Fibroblast of skin of abdomen (primary cell): ENCODE data around the gene LTBR.
"Not testable (repeated sequence)": the region's sequence is repeated elsewhere in the genome, so short reads cannot be mapped to it uniquely, and the experiment has no call there.

Experiments
- DNase-seq: peaks from one replicate; pipeline ENCODE4 v3.0.0-alpha.2; 2013

Gene LTBR

DNA sequence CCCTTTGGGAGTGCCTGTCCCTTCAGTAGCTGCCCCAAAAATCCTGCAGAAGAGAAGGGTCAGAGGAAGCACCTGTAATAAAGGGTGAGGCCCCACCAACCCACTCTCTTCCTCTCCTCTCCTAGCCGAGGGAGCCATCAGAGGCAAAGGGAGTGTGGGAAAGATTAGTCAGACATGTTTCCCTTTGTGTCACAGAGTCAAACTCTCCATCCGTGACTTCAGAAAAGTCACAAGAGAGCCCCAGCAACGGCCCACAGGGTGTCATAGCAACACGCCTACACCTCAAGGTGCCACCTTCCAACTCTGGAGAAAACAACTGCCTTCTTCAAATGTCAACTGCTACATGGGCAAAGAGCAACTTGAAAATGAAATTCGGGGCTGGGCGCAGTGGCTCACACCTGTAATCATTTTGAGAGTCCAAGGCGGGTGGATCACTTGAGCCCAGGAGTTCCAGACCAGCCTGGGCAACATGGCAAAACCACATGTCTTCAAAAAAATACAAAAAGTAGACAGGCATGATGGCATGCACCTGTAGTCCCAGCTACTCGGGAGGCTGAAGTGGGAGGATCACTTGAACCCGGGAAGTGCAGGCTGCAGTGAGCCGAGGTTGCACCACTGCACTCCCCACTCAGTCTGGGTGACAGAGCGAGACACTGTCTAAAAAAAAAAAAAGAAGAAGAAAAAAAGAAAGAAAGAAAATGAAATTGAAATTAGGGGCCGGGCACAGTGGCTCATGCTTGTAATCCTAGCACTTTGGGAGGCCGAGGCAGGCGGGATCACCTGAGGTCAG is 43.1 kb downstream of the LTBR start:
- DNase-seq, result no peak

DNA sequence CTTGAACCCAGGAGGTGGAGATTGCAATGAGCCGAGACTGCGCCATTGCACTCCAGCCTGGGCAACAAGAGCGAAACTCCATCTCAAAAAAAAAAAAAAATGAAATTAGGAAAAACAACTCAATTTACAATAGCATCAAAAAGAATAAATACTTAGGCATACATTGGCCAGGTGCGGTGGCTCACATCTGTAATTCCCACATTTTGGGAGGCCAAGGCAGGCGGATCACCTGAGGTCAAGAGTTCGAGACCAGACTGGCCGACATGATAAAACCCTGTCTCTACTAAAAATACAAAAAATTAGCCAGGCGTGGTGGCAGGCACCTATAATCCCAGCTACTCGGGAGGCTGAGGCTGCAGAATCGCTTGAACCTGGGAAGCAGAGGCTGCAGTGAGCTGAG is 43.8 kb downstream of the LTBR start:
- not testable (repeated sequence) for DNase-seq

DNA sequence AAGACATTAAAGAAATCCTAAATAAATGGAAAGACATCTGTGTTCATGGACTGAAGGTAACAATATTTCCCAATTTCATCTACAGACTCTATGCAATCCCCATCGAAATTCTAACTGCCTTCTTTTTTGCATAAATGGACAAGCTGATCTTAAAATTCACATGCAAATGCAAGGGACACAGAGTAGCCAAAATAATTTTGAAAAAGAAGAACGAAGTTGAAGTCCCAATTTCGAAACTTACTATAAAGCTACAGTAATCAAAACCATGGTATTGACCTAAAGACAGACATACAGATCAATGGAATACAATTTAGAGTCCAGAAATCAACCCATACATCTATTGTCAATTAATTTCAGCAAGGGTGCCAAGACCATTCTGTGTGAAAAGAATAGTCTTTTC is 44.4 kb downstream of the LTBR start:
- no peak for DNase-seq

DNA sequence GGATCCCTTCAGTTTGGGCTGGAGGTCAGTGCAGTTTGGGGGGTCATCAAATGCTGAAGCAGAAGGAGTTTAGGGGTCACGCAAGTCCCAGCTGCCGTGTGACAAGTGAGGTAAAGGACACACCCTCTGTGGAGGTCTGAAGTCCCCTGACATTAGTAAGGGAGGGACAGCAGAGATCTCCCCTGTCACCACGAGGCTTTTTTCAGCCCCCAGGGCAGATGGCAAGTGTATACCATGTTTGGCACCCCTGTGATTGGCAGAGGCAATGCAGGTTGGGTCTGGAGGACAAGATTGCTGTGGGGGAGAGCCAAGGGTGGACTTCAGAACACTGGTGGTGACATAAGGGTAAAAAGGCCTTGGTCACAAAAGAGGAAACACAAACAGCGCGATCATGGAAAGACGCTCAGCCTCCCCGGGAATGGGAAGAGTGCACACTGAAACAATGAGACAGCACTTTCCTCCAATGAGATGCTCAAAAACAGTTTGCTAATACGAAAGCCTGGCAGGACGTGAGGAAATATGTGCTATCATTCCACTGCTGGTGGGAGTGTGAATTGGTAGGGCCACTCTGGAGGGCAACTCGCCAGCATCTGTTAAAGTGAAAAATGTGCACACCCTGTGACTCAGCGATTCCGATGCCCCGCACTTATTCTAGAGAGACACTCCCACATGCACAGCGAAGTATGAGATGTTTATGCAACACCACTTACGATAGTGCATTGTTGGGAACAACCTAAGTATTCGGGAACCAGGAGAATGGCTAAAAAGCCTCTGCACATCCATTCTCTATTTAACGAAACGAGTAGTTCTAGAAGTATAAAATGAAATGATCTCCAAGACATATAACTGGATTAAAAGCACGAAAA is 46.4 kb downstream of the LTBR start:
- DNase-seq, result peak; percentile 91

DNA sequence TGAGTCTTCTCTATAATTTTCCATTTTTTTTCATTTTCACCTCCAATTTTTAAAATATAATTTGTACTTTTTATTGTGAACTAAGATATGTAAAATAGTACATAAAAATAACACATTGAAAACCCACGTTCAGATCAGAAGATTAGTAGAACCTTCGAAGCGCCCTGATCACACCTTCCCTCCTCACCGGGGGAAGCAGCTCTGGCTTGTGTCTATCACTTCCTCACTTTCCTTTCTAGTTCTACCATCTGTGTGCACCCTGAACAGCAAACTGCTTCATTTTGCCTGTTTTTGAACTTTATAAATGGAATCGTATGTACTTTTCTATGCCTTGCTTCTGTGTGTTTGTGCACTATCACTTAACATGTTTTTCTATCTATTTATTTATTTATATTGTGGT is 49.0 kb downstream of the LTBR start:
- no peak for DNase-seq

DNA sequence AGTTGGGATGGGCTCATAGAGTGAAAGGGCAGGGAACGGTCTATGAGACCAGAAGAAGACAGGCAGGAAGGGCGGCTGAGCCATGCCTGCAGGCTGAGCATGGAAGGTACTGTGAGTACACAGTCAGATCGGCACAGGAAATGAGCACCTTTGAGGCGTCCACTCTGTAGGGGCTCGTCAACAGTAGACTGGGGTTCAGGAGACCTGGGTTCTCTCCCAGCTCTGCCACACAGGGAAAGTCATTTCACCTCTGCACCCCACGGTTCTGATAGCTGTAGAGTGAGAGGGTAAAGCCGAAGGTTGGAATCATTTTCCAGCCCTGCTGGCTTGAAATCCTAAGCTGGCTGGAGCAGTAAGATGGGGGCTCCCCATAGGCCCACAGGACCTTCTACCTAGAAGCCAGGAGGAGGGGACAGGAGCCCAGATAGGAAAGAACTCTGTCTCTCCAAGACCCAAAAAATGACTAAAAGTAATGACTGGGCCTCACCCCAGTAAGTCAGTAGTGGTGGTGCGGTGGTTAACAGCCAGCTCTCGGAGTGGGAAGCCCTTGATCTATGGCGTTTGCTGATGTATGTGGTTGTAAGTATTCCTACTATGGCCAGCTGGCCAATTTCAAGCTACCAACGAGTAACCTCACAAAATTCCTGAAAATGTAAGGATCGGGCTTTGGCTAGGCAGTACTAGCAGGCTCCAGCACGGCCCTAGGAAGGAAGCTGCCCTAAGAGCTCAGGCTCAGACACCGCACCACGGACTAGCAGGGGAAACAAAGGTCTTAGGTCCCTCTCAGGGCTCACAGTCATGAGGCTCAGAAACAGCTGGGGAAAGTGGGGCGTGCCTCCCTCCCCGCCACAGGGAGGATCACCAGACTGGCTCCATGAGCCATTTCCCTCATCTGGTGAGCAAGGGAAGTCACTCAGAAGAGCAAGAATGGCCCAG is 50.5 kb downstream of the LTBR start:
- DNase-seq, result no peak

DNA sequence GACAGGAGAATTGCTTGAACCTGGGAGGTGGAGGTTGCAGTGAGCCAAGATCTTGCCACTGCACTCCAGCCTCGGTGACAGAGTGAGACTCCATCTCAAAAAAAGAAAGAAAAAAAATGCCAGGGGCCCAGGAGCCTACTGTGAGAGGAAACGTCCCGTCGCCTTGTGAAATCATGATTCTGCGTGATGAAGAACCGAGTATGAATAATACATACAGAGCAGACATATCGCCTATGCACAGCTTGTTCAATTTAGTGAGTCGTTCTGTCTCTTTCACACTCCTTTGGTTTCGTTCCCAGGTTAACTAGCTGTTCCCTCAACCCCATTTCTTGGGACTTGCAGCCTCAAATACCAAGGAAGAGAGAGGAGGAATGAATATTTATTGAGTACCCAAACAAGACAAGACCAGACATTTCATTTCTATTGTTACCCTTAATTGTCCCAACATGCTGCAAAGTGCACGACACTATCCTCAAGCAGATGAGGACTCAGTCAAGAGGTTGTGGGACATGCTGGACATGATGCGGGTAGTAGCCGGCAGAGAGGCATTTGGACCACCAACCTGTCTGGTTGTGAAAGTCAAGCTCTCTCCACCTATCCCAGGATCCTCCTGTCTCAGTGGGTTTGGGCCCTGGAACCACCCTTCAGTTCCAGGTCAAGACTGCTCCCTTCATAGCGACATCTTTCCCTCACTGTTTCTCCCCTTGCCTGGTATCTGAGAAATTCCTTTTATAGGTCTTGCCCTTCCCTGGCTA is 52.2 kb downstream of the LTBR start:
- no peak for DNase-seq

DNA sequence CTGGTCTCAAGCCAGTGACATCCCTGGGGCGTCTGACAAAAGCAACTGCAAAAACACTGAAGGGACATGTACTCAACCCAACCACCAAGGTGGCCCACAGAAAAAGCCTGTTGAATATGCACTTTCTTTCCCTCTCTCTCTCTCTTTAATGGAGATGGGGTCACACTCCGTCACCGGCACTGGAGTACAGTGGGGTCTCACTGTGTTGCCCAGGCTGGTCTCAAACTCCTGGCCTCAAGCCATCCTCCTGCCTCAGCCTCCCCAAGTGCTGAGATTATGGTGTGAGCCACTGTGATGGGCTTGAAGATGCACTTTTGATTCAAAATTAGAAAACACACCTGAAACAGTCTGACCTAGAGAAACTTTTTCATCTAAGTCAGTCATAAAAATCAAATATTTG is 53.6 kb downstream of the LTBR start:
- DNase-seq, result no peak

DNA sequence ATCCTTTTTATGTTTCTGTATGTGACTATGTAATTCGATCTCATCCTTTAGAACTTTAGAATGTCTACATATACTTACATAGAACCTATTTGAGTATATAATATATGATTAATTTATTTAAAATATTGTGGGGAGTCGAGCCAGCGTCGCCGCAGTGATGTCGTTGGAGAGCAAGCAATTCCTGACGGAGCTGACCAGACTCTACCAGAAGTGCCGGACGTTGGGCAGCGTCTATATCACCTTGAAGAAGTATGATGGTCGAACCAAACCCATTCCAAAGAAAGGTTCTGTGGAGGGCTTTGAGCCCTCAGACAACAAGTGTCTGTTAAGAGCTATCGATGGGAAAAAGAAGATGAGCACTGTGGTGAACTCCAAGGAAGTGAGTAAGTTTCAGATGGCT is 54.4 kb downstream of the LTBR start:
- no peak for DNase-seq

DNA sequence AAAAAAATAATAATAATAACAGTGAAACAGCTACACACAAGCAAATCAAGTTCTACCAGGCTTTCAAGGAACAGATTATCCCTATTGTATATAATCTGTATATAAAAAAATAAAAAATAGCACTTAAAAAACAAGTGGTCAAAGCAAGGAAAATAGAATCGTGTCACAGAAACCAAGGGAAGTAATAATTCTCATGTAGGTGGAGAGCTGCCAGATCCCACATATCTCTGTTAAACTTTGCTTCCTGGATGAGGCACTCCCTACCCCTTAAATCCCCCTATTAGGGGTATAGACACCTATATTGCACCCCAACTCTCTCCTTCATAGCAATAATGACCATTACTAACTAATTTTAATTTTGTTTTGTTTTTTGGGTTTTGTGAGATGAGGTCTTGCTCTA is 56.4 kb downstream of the LTBR start:
- no peak for DNase-seq
